ENCODE results near the gene PDGFRA. TPM values are rescaled to one million over a fixed set of nuclear protein-coding genes. Genes with fewer than 3 reads are reported as not detected.
A peak's percentile ranks its signal among the peaks of the same experiment; 100 is the strongest.

PDGFRA gene
- total RNA-seq, 1 experiment from 2014 or later: 18.0 TPM

DNA sequence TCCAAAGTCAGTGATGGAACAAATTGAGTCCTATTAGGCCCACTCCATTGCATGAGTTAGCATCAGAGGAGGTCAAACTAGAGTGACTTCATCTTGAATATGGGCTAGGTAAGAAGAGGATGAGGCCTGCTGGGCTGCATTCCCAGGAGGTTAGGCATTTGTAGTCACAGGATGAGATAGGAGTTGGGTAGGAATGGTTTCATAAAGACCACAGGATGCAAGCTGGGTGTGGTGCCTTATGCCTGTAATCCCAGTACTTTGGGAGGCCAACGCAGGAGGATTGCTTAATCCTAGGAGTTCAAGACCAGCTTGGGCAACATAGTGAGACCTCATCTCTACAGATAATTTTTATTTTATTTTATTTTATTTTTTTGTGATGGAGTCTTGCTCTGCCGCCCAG, 26.8 kb downstream of the PDGFRA start:
- peak; percentile 7 for DNase-seq (ENCODE audit: low read depth)

DNA sequence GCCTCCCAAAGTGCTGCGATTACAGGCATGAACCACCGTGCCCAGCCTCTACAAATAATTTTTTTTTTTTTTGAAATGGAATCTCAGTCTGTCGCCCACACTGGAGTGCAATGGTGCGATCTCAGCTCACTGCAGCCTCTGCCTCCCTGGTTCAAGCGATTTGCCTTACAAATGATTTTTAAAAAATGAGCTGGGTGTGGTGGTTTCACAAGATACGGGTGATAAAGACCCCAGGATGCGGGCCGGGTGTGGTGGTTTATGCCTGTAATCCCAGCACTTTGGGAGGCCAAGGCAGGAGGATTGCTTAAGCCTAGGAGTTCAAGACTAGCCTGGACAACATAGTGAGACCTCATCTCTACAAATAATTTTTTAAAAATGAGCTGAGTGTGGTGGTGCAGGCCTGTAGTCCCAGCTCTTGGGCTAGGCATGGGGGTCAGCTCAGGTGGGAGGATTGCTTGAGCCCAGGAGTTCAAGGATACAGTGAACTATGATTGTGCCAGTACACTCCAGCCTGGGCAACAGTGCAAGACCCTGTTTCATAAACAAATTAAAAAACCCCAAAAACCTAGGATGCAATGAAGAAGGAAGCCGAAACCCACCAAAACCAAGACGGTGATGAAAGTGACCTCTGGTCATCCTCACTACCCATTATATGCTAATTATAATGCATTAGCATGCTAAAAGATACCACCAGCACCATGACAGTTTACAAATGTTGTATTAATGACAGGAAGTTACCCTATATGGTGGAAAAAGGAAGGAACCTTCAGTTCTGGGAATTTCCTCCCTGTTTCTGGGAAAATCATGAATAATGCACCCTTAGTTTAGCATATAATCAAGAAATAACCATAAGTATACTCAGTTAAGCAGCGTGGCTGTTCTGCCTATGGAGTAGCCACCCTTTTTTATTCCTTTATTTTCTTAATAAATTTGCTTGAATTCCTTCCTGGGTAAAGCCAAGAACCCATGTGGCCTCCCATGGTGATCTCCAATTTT, 27.7 kb downstream of the PDGFRA start:
- DNase-seq (ENCODE audit: low read depth): no peak

DNA sequence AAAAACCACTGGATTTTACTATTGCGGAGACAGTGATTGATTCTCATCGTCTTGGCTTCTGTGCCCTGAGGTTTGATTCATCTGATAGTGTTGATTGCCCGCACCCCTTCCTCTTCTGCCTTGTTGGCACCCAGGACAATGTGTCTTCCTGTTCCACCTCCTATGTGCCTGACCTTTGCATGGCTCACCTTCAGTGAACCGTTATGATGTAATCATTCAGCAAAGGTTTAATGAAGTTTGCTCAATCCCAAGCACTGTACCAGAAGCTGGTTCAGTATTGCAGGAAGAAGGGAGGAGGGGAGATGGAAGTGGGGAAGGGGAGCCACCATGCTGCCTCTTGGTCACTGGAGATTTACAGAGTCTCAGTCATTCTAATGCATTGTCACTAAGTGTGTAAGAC, 36.3 kb downstream of the PDGFRA start:
- DNase-seq (ENCODE audit: low read depth): no peak

DNA sequence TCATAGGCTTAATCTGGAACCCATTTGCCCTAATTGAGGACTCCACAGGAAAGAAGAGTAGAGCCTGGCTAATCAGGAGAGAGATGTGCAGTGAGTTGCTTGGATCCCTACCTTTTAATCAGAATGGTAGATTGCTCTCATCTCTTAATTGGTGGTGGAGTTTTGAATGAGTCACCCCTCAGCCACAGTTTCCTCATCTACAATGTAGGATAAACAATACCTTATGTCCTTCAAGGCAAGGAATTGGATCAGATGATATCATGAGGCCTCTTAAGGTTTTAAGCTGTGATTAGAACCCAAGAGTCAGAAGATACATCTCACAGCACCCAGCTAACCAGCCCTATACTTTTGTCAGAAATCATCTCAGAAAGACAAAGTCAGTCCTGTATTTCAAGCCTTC, 39.1 kb downstream of the PDGFRA start:
- peak; percentile 42 for DNase-seq (ENCODE audit: low read depth)

DNA sequence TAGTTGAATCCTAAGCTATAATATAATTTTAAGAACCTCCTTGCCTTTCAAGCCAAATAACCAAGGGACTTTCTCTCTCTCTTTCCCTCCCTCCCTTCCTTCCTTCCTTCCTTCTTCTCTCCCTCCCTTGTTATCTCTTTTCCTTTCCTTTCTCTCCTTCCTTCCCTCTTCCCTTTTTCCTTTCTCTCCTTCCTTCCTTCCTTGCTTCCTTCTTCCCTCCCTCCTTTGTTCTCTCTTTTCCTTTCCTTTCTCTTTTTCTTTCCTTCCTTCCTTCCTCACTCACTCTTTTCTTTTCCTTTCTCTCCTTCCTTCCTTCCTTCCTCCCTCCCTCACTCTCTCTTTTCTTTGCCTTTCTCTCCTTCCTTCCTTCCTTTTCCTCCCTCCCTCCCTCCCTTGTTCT, 42.4 kb downstream of the PDGFRA start:
- no peak for DNase-seq (ENCODE audit: low read depth)

DNA sequence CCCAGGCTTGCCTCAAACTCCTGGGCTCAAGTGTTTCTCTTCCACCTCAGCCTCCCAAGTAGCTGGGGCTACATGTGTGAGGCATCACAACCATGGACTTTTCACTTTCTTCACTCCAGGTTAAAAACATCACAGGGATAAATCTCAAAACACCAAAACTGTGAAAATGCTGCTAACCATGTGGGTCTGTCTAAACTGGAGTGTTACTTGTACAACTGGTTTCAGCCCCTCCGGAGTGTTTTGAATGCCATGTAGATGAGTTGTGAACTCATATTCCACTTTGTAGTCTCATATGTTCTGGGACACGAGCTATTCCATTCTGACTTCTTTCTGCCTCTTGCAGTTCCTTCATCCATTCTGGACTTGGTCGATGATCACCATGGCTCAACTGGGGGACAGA, 43.0 kb downstream of the PDGFRA start:
- DNase-seq (ENCODE audit: low read depth): no peak

DNA sequence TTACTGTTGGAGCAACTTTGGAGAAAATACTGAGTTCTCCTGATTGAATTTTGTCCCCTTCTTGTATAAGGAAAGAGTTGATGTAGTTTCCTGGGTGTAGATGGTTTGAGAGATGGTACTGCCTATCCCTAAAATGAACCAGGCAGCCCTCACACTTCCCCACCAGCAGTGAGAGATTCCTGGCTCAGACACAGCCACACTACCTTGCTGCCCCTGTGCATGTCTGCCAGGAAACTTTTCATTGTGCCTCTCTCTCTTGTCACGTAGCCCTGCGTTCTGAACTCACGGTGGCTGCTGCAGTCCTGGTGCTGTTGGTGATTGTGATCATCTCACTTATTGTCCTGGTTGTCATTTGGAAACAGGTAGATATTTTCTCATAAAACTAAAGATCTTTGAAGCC, 45.2 kb downstream of the PDGFRA start:
- no peak for DNase-seq (ENCODE audit: low read depth)

DNA sequence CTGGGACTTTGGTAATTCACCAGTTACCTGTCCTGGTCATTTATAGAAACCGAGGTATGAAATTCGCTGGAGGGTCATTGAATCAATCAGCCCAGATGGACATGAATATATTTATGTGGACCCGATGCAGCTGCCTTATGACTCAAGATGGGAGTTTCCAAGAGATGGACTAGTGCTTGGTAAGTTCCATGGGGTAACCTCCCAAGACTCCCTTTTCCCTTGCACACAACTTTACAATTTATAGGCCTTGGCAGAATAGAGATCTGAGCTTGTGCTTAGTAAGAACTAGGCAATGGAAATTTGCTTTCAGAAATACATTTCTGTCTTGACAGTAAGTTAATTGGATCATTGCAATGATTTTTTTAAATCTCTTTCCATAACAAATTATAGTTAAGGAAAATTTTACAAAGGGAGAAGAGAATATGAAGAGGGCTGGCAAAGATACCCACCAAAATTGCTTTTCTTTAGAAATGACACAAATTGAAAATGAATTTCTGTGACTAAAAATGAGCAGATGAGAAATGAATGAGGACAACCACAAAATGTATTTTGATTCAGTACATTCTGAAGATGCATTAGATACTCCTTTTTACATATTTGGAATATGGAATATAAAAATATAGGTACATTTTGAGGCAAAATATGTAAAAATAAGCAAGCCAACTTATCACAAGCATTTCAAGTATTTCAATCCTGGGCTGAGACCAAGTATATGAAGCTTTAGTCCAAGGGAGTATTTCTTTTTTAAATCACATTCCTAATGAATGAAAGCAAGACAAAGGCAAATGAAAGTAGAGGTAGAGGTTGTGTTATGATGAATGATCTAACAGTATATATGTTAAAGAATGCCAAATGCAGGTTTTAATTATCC, 45.9 kb downstream of the PDGFRA start:
- no peak for DNase-seq (ENCODE audit: low read depth)

DNA sequence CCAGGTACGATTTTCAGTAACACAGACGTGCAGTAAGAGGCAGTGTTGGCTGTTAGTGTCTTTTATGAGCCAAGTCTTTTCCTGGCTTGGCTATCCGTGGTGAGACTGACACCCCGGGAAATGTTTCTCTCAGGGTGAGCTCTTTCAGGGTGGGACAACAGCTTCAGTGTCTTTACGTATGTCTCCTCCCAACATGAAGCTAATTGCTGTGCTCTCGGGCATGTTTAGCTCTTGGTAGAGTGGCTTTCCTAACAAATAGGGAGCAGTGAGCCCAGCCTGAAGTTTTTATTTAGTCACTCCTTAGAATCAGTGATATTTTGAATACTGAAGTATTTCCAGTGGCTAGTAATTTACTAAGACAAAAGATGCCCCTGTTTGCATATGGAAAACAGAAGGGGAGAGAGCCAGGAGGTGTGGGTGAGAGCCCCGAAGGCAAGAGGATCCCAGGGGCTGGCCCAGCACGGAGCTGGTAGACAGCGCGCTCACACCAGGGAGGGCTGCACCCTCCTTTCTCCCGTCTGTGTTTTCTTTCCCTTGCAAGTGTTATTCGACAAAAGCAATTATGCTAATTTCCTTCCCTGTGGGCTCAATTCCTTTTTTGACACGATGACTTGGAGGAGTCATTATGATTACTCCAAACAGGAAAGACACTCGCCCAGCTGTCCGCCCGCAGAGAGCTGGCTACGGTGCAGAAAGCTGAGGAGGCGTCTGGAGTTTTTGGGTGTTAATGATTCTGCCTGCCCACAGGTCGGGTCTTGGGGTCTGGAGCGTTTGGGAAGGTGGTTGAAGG, 47.7 kb downstream of the PDGFRA start:
- peak; percentile 57 for DNase-seq (ENCODE audit: low read depth)

DNA sequence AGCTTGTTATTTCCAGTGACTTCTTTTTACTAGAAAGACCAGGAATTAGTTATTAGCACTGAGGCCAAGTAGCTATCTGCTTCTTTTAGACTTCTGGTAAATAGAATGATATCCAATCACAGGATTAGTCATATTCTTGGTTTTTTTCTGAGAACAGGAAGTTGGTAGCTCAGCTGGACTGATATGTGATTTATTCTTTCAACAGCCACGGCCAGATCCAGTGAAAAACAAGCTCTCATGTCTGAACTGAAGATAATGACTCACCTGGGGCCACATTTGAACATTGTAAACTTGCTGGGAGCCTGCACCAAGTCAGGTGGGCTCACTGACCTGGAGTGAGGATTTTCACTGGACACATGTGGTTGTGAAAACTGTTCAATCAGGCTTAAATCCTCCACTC, 48.6 kb downstream of the PDGFRA start:
- DNase-seq (ENCODE audit: low read depth): peak; percentile 77

DNA sequence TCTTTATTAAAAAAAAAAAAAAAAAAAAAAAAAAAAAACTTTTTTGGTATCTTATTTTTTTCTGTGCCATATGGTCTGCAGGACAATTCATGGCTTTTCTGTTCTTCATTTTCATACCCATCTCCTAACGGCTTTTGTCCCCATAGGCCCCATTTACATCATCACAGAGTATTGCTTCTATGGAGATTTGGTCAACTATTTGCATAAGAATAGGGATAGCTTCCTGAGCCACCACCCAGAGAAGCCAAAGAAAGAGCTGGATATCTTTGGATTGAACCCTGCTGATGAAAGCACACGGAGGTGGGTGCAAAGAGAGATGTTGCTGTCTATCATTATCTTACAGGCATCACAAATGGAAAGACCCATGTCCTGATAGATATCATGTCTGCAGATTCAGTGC, 49.1 kb downstream of the PDGFRA start:
- no peak for DNase-seq (ENCODE audit: low read depth)

DNA sequence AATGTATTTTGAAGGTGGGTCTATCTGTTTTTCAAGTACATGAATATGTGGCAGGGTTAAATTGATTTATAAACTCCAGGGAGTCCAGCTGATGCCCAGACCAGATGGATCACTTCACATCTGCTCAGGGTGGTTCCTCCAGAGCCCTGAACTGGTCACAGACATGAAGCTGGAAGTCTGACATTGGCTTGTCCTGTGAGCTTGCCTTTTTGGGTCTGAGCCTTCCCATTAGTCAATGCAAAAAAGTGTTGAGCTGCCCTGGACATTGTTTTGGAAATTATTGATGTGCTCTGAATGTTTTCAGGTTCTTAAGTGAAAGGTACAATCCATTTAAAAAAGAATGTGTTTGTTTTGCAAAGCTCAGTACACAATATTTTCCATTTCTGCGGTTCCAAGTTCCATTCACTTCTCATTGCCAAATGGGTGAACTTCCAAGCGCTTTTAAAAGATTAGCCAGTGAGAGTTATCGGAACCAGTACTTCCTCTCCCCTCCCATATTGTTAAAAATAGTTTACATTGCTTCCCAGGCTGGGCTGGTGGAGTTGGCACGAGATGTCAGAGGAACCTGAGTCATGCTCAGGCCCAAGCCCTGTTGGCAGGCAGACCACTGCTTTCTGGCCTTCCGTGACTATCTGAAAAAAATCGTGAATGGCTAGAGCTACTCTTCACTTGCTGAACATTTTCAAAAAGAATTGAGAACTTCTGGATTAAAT, 52.1 kb downstream of the PDGFRA start:
- peak; percentile 94 for DNase-seq (ENCODE audit: low read depth)

DNA sequence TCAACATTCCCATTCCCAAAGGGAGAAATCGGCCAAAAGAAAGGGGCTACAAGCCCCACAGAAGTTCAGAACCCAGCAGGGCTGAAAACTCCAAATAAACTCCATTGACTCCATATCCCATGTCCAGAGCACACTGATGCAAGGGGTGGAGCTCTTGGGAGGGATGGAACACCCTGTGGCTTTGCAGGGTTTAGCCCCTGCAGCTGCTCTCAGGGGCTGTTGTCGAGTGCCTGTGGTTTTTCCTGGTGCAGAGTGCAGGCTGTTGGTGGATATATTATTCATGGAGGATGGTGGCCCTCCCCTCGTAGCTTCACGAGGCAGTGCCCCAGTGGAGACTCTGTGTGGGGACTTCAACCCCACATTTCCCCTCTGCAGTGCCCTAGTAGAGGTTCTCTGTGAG, 53.7 kb downstream of the PDGFRA start:
- DNase-seq (ENCODE audit: low read depth): peak; percentile 15

DNA sequence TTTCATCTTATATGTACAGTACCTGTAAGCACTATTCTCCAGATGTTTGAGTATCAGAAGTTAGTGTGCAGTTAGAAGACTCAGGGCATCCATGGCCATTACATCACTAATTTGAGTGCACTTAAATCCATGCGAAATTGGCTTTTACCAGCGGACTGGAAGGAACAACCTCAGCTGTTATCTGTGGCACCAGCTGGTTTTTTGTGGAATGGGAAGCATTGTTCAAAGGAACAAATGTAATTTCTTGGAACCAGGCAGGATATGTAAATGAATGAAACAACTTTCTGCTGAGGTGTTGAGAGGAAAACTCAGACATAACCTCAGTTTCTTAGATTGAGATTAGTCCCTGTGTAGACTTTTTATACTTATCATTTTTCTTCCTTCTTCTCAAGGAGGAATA, 60.2 kb downstream of the PDGFRA start:
- no peak for DNase-seq (ENCODE audit: low read depth)

DNA sequence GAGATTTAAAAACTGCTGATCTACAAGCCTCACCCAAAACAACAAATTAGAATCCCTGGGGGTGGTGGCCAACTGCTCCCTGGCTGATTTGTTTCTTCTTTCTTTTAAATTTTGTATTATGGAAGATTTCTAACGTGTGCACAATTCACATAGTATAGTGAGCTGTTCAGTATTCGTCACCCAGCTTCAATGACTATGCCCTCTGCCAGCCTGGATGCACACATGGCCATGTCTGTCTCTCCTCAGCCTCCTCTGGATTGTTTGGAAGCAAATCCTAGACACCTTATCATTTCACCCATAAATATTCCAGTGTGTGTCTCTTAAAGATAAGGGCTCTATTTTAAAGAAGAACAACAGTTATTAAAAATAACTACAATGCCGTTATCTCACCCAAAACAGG, 61.9 kb downstream of the PDGFRA start:
- DNase-seq (ENCODE audit: low read depth): no peak

DNA sequence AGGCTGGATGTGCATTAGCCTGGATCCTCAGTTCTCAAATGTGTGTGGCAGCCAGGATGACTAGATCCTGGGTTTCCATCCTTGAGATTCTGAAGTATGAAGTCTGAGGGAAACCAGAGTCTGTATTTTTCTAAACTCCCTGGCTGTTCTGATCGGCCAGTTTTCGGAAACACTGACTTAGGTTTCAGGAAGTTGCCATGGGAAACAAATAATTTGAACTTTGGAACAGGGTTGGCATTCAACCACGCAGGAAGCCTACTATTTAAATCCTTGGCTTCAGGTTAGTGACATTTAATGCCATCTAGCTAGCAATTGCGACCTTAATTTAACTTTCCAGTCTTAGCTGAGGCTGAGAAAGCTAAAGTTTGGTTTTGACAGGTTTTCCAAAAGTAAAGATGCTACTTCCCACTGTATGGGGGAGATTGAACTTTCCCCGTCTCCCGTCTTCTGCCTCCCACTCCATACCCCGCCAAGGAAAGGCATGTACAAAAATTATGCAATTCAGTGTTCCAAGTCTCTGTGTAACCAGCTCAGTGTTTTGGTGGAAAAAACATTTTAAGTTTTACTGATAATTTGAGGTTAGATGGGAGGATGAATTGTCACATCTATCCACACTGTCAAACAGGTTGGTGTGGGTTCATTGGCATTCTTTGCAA, 67.6 kb downstream of the PDGFRA start:
- no peak for DNase-seq (ENCODE audit: low read depth)

DNA sequence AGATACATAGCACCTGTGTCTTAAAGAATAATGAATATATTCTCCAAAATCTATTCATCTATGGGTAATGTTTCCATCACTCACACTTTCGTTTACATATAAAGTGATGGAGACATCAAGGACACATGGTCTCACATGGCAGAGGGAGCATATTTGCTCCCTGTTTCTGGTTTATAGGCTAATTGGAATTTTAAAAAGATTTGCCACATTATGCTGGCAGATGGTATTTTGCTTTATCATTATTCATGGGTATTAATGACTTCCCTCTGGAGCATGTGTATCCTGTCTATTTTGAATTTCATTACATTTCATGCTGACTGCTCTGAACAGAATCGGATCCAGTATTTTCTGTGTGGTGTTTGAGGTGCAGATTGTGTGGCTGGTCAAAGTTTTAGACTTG, 79.0 kb downstream of the PDGFRA start:
- DNase-seq (ENCODE audit: low read depth): no peak

DNA sequence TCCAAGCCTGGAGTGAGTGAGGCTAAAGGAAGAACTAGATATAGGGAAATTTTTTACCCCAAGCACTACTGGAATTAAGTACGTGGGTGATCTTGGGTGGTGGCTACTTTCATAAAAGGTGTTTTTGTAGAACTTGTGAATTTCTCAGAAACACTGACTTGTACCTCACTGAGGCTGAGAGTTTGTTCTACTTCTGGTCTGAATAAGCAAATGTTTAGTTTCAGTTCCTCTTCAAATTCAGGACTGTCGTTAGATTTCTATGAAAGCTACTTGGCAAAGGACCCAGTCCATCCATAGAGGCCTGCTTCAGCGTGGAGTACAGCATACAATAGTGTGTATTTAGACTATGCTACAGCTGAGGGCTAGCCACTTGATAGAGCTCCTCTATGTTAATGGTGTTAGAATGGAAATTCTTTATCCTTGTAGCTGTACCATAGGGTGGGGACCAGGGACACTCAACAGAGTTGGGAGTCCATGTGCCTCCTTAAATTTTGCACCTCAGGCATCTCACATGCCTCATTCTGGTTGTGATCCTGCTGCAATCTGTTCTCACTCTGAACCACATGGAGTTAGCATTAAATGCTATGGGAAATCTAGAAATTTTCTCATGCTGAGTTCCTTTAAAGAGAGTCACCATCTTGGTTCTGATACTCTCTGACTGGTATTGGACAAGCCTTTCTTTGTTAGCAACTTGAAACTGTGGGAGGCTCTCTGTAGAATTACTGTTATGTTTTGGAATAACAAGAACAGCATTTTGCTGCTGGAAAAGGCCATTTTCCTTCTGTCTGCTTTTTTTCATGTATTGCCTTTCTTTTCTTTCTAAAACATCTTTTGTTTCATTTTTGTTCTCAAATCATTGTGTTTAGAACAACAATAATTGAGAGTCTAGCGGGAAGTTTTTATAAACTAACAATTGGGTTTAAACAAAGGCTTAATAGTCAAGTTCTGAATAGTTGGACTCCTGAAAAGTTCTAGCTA, 86.8 kb downstream of the PDGFRA start:
- peak; percentile 5 for DNase-seq (ENCODE audit: low read depth)

DNA sequence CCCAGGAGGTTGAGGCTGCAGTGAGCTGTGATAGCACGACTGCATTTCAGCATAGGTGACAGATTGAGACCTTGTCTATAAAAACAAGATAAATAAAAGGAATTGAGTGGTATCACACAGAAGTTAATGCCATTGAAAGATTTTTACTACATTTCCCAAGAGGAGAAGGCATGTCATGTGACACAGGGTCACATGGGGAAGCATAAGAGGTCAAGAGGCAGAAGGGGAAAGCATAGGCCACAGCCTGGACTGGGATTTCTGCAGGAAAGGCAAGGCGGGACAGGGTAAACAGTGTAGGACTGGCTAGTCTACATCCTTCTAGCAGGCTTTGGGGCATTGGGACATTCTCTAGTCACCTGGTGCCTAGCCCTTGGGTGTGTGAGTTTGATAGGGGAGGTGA, 88.6 kb downstream of the PDGFRA start:
- no peak for DNase-seq (ENCODE audit: low read depth)
